ENCODE measurements around the gene HP1BP3. TPM values are rescaled to one million over a fixed set of nuclear protein-coding genes. Genes with fewer than 3 reads are reported as not detected.
A peak's percentile ranks its signal among the peaks of the same experiment; 100 is the strongest.

Gene HP1BP3
- total RNA-seq, 4 donors from 2014 or later = 73.9 to 121 (median 108) TPM

GRCh38 chr1:20830378-20830777 is 43.3 kb upstream of the HP1BP3 start:
- Histone ChIP-seq H3K27ac (peak overlapping the region in 1 of 4 donors; percentile 27), H3K4me3 (no peak overlapping the region), H3K4me1 (peaks cover 20 to 24% of the 10 kb centered on the region in 2 donors), H3K9me3 (no peaks in the 10 kb centered on the region), H3K36me3 (peaks cover 0 to 23% of the 10 kb centered on the region in 2 donors), H3K27me3 (no peaks in the 10 kb centered on the region)
- peak; percentile 41 to 86 for ATAC-seq
- no peak for TF ChIP-seq CTCF (IDR thresholded peaks at IDR 0.05 in 4 of 5, conservative IDR thresholded peaks at IDR 0.05 in 1 of 5)
- no peak for DNase-seq
- in situ Hi-C loops (cut with MboI; ENCODE audit: low sequenced_read_pairs in 4 of 4) = no loop called here
- intact Hi-C loops (cut with DNase I; ENCODE audit: low total_unique reads) = no loop called here

- DNase-seq (no peak), ATAC-seq (no peak)
- Histone ChIP-seq H3K36me3 (peaks cover 0 to 23% of the 10 kb centered on the region in 2 donors), H3K4me3 (no peak overlapping the region), H3K27me3 (no peaks in the 10 kb centered on the region), H3K27ac (no peak overlapping the region), H3K9me3 (no peaks in the 10 kb centered on the region), H3K4me1 (peaks cover 18 to 22% of the 10 kb centered on the region in 2 donors)
- in situ Hi-C loops (cut with MboI; ENCODE audit: low sequenced_read_pairs in 4 of 4) (no loop called here), intact Hi-C loops (cut with DNase I; ENCODE audit: low total_unique reads) (no loop called here)
- no peak for TF ChIP-seq POLR2A (IDR thresholded peaks at IDR 0.05)
- TF ChIP-seq CTCF (IDR thresholded peaks at IDR 0.05 in 4 of 5, conservative IDR thresholded peaks at IDR 0.05 in 1 of 5) = no peak
These were observed 42.8 kb upstream of the HP1BP3 start for GRCh38 chr1:20829946-20830345.

- H3K9me3 ChIP-seq = no peaks in the 10 kb centered on the region
- DNase-seq (no peak), ATAC-seq (no peak)
- H3K27me3 ChIP-seq = no peaks in the 10 kb centered on the region
- H3K4me3 ChIP-seq = no peak overlapping the region
- intact Hi-C loops (cut with DNase I; ENCODE audit: low total_unique reads) = no loop called here
- TF ChIP-seq CTCF (IDR thresholded peaks at IDR 0.05 in 4 of 5, conservative IDR thresholded peaks at IDR 0.05 in 1 of 5) = no peak
- TF ChIP-seq POLR2A (IDR thresholded peaks at IDR 0.05) = no peak
- in situ Hi-C loops (cut with MboI; ENCODE audit: low sequenced_read_pairs in 4 of 4) = no loop called here
- peaks cover 0 to 23% of the 10 kb centered on the region in 2 donors for H3K36me3 ChIP-seq
- no peak overlapping the region for H3K27ac ChIP-seq
- peaks cover 18 to 20% of the 10 kb centered on the region in 2 donors for H3K4me1 ChIP-seq
These were observed 42.4 kb upstream of the HP1BP3 start for GRCh38 chr1:20829531-20829930.

GRCh38 chr1:20823845-20824244 is 36.7 kb upstream of the HP1BP3 start:
- DNase-seq = no peak
- Histone ChIP-seq H3K4me3 (no peak overlapping the region), H3K36me3 (peaks cover 0 to 27% of the 10 kb centered on the region in 2 donors), H3K4me1 (peaks cover 17 to 18% of the 10 kb centered on the region in 2 donors), H3K27me3 (no peaks in the 10 kb centered on the region), H3K27ac (peak overlapping the region in 1 of 4 donors; percentile 7), H3K9me3 (no peaks in the 10 kb centered on the region)
- intact Hi-C loops (cut with DNase I; ENCODE audit: low total_unique reads) (no loop called here), in situ Hi-C loops (cut with MboI; ENCODE audit: low sequenced_read_pairs in 4 of 4) (no loop called here)
- no peak for TF ChIP-seq CTCF (IDR thresholded peaks at IDR 0.05 in 4 of 5, conservative IDR thresholded peaks at IDR 0.05 in 1 of 5)
- no peak for TF ChIP-seq POLR2A (IDR thresholded peaks at IDR 0.05)
- peak; percentile 86 to 91 for ATAC-seq

GRCh38 chr1:20821466-20821865 is 34.4 kb upstream of the HP1BP3 start:
- Histone ChIP-seq H3K27ac (no peak overlapping the region), H3K27me3 (no peaks in the 10 kb centered on the region), H3K36me3 (peaks cover 0 to 23% of the 10 kb centered on the region in 2 donors), H3K4me1 (peaks cover 17 to 18% of the 10 kb centered on the region in 2 donors), H3K9me3 (no peaks in the 10 kb centered on the region), H3K4me3 (no peak overlapping the region)
- intact Hi-C loops (cut with DNase I; ENCODE audit: low total_unique reads) (no loop called here), in situ Hi-C loops (cut with MboI; ENCODE audit: low sequenced_read_pairs in 4 of 4) (no loop called here)
- ATAC-seq = no peak
- TF ChIP-seq POLR2A (IDR thresholded peaks at IDR 0.05) (no peak), CTCF (IDR thresholded peaks at IDR 0.05 in 4 of 5, conservative IDR thresholded peaks at IDR 0.05 in 1 of 5) (no peak)
- no peak for DNase-seq

Measured in gastrocnemius medialis (tissue), 4 donors.